GM23338 (cell line): ENCODE data around the gene LCTL. TPM values are rescaled to one million over a fixed set of nuclear protein-coding genes. Genes with fewer than 3 reads are reported as not detected.

Experiments used
- ATAC-seq: fragments of 200-7000 bp; cut with Tn5 transposase; 3 replicates; pipeline ENCODE4 v1.9.1; 2020
- DNase-seq: peaks from one replicate; pipeline ENCODE4 v3.0.0-alpha.2; 2015; ENCODE audit warnings: low spot score
- H2AFZ ChIP-seq: fragments of 200-600 bp; sonication (generic); 2 replicates; pipeline ENCODE4 v1.8.0; 2016; ENCODE audit warnings: antibody characterized with exemption, mild to moderate bottlenecking, moderate library complexity
- H3F3A ChIP-seq: fragments of 200-600 bp; sonication (generic); replicated peaks from 2 replicates; pipeline ENCODE4 v1.8.0; 2017; ENCODE audit warnings: antibody characterized with exemption, mixed run types, low read depth
- H3K27ac ChIP-seq: fragments of 200-600 bp; sonication (generic); 2 replicates; pipeline ENCODE4 v1.6.1; 2016; ENCODE audit warnings: low read depth
- H3K27me3 ChIP-seq: fragments of 200-600 bp; sonication (generic); 2 replicates; pipeline ENCODE4 v1.8.0; 2016; ENCODE audit warnings: mild to moderate bottlenecking, mixed run types, moderate library complexity; ENCODE audit not compliant: insufficient read depth
- H3K36me3 ChIP-seq: fragments of 200-600 bp; sonication (generic); 2 replicates; pipeline ENCODE4 v1.8.0; 2016; ENCODE audit warnings: mild to moderate bottlenecking; ENCODE audit not compliant: insufficient read depth
- H3K4me1 ChIP-seq: fragments of 200-600 bp; sonication (generic); 2 replicates; pipeline ENCODE4 v1.8.0; 2016; ENCODE audit warnings: mild to moderate bottlenecking, moderate library complexity; ENCODE audit not compliant: insufficient read depth
- H3K4me2 ChIP-seq: fragments of 200-600 bp; sonication (generic); 2 replicates; pipeline ENCODE4 v1.7.1; 2017; ENCODE audit warnings: mixed run types
- H3K4me3 ChIP-seq: fragments of 200-600 bp; sonication (generic); 2 replicates; pipeline ENCODE4 v1.6.1; 2016; ENCODE audit warnings: mixed run types
- H3K79me2 ChIP-seq: fragments of 200-600 bp; sonication (generic); replicated peaks from 2 replicates; pipeline ENCODE4 v1.8.0; 2017; ENCODE audit warnings: mild to moderate bottlenecking; ENCODE audit not compliant: insufficient read depth
- H3K9me2 ChIP-seq: fragments of 200-600 bp; sonication (generic); 2 replicates; pipeline ENCODE4 v1.8.0; 2017; ENCODE audit not compliant: insufficient read depth
- H4K20me1 ChIP-seq: fragments of 200-600 bp; sonication (generic); replicated peaks from 2 replicates; pipeline ENCODE4 v1.8.0; 2017; ENCODE audit warnings: mild to moderate bottlenecking; ENCODE audit not compliant: insufficient read depth
- H3K27ac Mint-ChIP-seq: 2 replicates; pipeline ENCODE4 v1.8.0; 2020; ENCODE audit warnings: inconsistent platforms, mild to moderate bottlenecking, moderate library complexity, mixed read lengths
- H3K27me3 Mint-ChIP-seq: 3 replicates; pipeline ENCODE4 v1.8.0; 2022; ENCODE audit warnings: low read depth, mild to moderate bottlenecking, moderate library complexity, mixed read lengths, inconsistent platforms; ENCODE audit not compliant: insufficient read depth, poor library complexity
- H3K36me3 Mint-ChIP-seq: 3 replicates; pipeline ENCODE4 v1.8.0; 2021; ENCODE audit warnings: low read depth, mild to moderate bottlenecking, inconsistent platforms, moderate library complexity, mixed read lengths
- H3K4me1 Mint-ChIP-seq: 3 replicates; pipeline ENCODE4 v1.8.0; 2020; ENCODE audit warnings: mild to moderate bottlenecking, inconsistent platforms, mixed read lengths
- H3K4me3 Mint-ChIP-seq: 3 replicates; pipeline ENCODE4 v1.8.0; 2021; ENCODE audit warnings: moderate library complexity, mild to moderate bottlenecking, inconsistent platforms, mixed read lengths
- H3K9me3 Mint-ChIP-seq: 3 replicates; pipeline ENCODE4 v1.8.0; 2020; ENCODE audit warnings: moderate library complexity, mild to moderate bottlenecking, inconsistent platforms, mixed read lengths
- CREB1 ChIP-seq: fragments of 250-450 bp; sonication (Bioruptor Pico); IDR thresholded peaks from 2 replicates; pipeline ENCODE4 v1.5.0; 2020; ENCODE audit warnings: low read depth, mild to moderate bottlenecking, moderate library complexity
- ETS1 ChIP-seq: IDR thresholded peaks from 2 replicates; pipeline ENCODE4 v1.6.1; 2016; ENCODE audit warnings: antibody characterized with exemption
- EZH2 ChIP-seq: fragments of 200-600 bp; sonication (generic); IDR thresholded peaks from one replicate; pipeline ENCODE4 v1.8.0; 2017; ENCODE audit warnings: antibody characterized with exemption, mild to moderate bottlenecking, low read depth; ENCODE audit not compliant: unreplicated experiment
- EZH2phosphoT487 ChIP-seq: fragments of 200-600 bp; sonication (generic); IDR thresholded peaks from one replicate; pipeline ENCODE4 v1.8.1; 2018; ENCODE audit warnings: antibody characterized with exemption; ENCODE audit not compliant: unreplicated experiment
- JUNB ChIP-seq: IDR thresholded peaks from one replicate; pipeline ENCODE4 v1.6.1; 2016; ENCODE audit warnings: antibody characterized with exemption; ENCODE audit not compliant: unreplicated experiment
- NANOG ChIP-seq: IDR thresholded peaks from 2 replicates; pipeline ENCODE4 v1.6.1; 2016; ENCODE audit warnings: antibody characterized with exemption, borderline replicate concordance
- POLR2AphosphoS5 ChIP-seq: IDR thresholded peaks from 2 replicates; pipeline ENCODE4 v1.6.1; 2016; ENCODE audit warnings: antibody characterized with exemption, low read depth
- REST ChIP-seq: IDR thresholded peaks from one replicate; pipeline ENCODE4 v1.6.1; 2018; ENCODE audit warnings: antibody characterized with exemption; ENCODE audit not compliant: unreplicated experiment
- STAT1 ChIP-seq: IDR thresholded peaks from one replicate; pipeline ENCODE4 v1.6.1; 2016; ENCODE audit warnings: antibody characterized with exemption; ENCODE audit not compliant: unreplicated experiment
- ZNF114 ChIP-seq: fragments of 250-450 bp; sonication (Bioruptor Pico); IDR thresholded peaks from 2 replicates; pipeline ENCODE4 v1.5.0; 2020; ENCODE audit warnings: mild to moderate bottlenecking, moderate library complexity
- ZNF331 ChIP-seq: fragments of 250-450 bp; sonication (Bioruptor Pico); IDR thresholded peaks from 2 replicates; pipeline ENCODE4 v1.5.0; 2020; ENCODE audit warnings: low read depth, mild to moderate bottlenecking, moderate library complexity
- ZNF462 ChIP-seq: fragments of 250-450 bp; sonication (Bioruptor Pico); IDR thresholded peaks from 2 replicates; pipeline ENCODE4 v1.5.0; 2020; ENCODE audit warnings: mild to moderate bottlenecking, moderate library complexity
- polyA plus RNA-seq: library from polyadenylated mRNA; unstranded; fragments of >200 nt; fragmentation: Nextera tagmentation; extraction: Ambion mirVana; gene quantifications from 2 replicates; pipeline ENCODE4 v1.2.1, GENCODE V29; 2016
- total RNA-seq: library from RNA; depleted of rRNA; stranded (reverse); fragments of >200 nt; shearing (Covaris generic); gene quantifications from 2 replicates; pipeline ENCODE4 v1.2.3, GENCODE V29; 2014
- TF ChIP-seq, protein P1 (sequence below), 2 experiments: fragments of 200-600 bp in 1 of 2; sonication (generic) in 1 of 2; conservative IDR thresholded peaks; 2 replicates each; pipeline versions ENCODE4 v1.5.1 to v1.6.1; 2016 to 2017; ENCODE audit warnings: antibody characterized with exemption in 2 of 2, low read depth in 2 of 2, mild to moderate bottlenecking in 2 of 2, moderate library complexity in 1 of 2

Gene LCTL
- total and polyA plus RNA-seq, 2 experiments from 2014 or later, result 2.3 to 5.6 TPM

GRCh38 chr15:66608159-66608558 is 42.4 kb upstream of the LCTL start:
- Histone ChIP-seq H3K4me2 (no peak overlapping the region), H3K27ac (no peak overlapping the region), H3K79me2 (no peaks in the 10 kb centered on the region), H3K4me3 (no peak overlapping the region), H3K27me3 (no peaks in the 10 kb centered on the region), H3K4me1 (peaks cover 5% of the 10 kb centered on the region; the same call in 1 of the 2 replicates), H2AFZ (no peak overlapping the region), H3F3A (no peaks in the 10 kb centered on the region), H3K36me3 (no peaks in the 10 kb centered on the region), H3K9me2 (no peaks in the 10 kb centered on the region), H4K20me1 (no peaks in the 10 kb centered on the region)
- Mint-ChIP-seq H3K27me3 (peaks cover 10% of the 10 kb centered on the region), H3K9me3 (no peaks in the 10 kb centered on the region), H3K4me3 (no peak overlapping the region), H3K4me1 (peaks cover 2% of the 10 kb centered on the region; the same call in 2 of the 3 replicates), H3K27ac (no peak overlapping the region), H3K36me3 (no peaks in the 10 kb centered on the region)
- DNase-seq (no peak), ATAC-seq (no peak)
- TF ChIP-seq EZH2 (no peak), ZNF462 (CRISPR knock-in tag) (no peak), ZNF114 (no peak), EZH2phosphoT487 (no peak), REST (no peak), STAT1 (no peak), NANOG (no peak), ZNF331 (CRISPR knock-in tag) (no peak), ETS1 (no peak), CREB1 (CRISPR knock-in tag) (no peak), JUNB (no peak), POLR2AphosphoS5 (no peak)
- TF ChIP-seq, protein P1, sequence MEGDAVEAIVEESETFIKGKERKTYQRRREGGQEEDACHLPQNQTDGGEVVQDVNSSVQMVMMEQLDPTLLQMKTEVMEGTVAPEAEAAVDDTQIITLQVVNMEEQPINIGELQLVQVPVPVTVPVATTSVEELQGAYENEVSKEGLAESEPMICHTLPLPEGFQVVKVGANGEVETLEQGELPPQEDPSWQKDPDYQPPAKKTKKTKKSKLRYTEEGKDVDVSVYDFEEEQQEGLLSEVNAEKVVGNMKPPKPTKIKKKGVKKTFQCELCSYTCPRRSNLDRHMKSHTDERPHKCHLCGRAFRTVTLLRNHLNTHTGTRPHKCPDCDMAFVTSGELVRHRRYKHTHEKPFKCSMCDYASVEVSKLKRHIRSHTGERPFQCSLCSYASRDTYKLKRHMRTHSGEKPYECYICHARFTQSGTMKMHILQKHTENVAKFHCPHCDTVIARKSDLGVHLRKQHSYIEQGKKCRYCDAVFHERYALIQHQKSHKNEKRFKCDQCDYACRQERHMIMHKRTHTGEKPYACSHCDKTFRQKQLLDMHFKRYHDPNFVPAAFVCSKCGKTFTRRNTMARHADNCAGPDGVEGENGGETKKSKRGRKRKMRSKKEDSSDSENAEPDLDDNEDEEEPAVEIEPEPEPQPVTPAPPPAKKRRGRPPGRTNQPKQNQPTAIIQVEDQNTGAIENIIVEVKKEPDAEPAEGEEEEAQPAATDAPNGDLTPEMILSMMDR (conservative IDR thresholded peaks at IDR 0.05; ENCODE audit: low read depth in 2 of 2), result no peak
